ENCODE data around the gene MROH2B.

MROH2B gene

GRCh38 chr5:40985501-40985900 is 85.6 kb downstream of the MROH2B start:
- Histone ChIP-seq H3K9me3 (ENCODE audit: control insufficient read depth, low read length) (no peaks in the 10 kb centered on the region), H3K36me3 (ENCODE audit: control insufficient read depth, insufficient read depth, low read length) (no peaks in the 10 kb centered on the region), H3K4me3 (ENCODE audit: low read length) (no peak overlapping the region), H3K9ac (ENCODE audit: low read length) (no peak overlapping the region), H3K27me3 (ENCODE audit: control insufficient read depth, insufficient read depth, low read length) (no peaks in the 10 kb centered on the region), H3K4me1 (ENCODE audit: control insufficient read depth, insufficient read depth, low read length) (no peaks in the 10 kb centered on the region)

GRCh38 chr5:40984884-40985283 is 86.3 kb downstream of the MROH2B start:
- Histone ChIP-seq H3K36me3 (ENCODE audit: control insufficient read depth, insufficient read depth, low read length) (no peaks in the 10 kb centered on the region), H3K4me3 (ENCODE audit: low read length) (no peak overlapping the region), H3K27me3 (ENCODE audit: control insufficient read depth, insufficient read depth, low read length) (no peaks in the 10 kb centered on the region), H3K9ac (ENCODE audit: low read length) (no peak overlapping the region), H3K4me1 (ENCODE audit: control insufficient read depth, insufficient read depth, low read length) (no peaks in the 10 kb centered on the region), H3K9me3 (ENCODE audit: control insufficient read depth, low read length) (no peaks in the 10 kb centered on the region)

GRCh38 chr5:40983781-40984180 is 87.4 kb downstream of the MROH2B start:
- no peaks in the 10 kb centered on the region for H3K27me3 ChIP-seq (ENCODE audit: control insufficient read depth, insufficient read depth, low read length)
- no peaks in the 10 kb centered on the region for H3K4me1 ChIP-seq (ENCODE audit: control insufficient read depth, insufficient read depth, low read length)
- H3K36me3 ChIP-seq (ENCODE audit: control insufficient read depth, insufficient read depth, low read length): no peaks in the 10 kb centered on the region
- H3K9ac ChIP-seq (ENCODE audit: low read length): no peak overlapping the region
- H3K4me3 ChIP-seq (ENCODE audit: low read length): no peak overlapping the region
- no peaks in the 10 kb centered on the region for H3K9me3 ChIP-seq (ENCODE audit: control insufficient read depth, low read length)

- no peak overlapping the region for H3K9ac ChIP-seq (ENCODE audit: low read length)
- no peaks in the 10 kb centered on the region for H3K9me3 ChIP-seq (ENCODE audit: control insufficient read depth, low read length)
- H3K27me3 ChIP-seq (ENCODE audit: control insufficient read depth, insufficient read depth, low read length): no peaks in the 10 kb centered on the region
- H3K36me3 ChIP-seq (ENCODE audit: control insufficient read depth, insufficient read depth, low read length): no peaks in the 10 kb centered on the region
- H3K4me3 ChIP-seq (ENCODE audit: low read length): no peak overlapping the region
- H3K4me1 ChIP-seq (ENCODE audit: control insufficient read depth, insufficient read depth, low read length): no peaks in the 10 kb centered on the region
Measured at GRCh38 chr5:40981420-40981819, 89.7 kb downstream of the MROH2B start.

- Histone ChIP-seq H3K4me1 (ENCODE audit: control insufficient read depth, insufficient read depth, low read length) (no peaks in the 10 kb centered on the region), H3K27me3 (ENCODE audit: control insufficient read depth, insufficient read depth, low read length) (no peaks in the 10 kb centered on the region), H3K36me3 (ENCODE audit: control insufficient read depth, insufficient read depth, low read length) (no peaks in the 10 kb centered on the region)
Measured at GRCh38 chr5:40976836-40977235, 94.3 kb downstream of the MROH2B start.

GRCh38 chr5:40976041-40976440 is 95.1 kb downstream of the MROH2B start:
- no peaks in the 10 kb centered on the region for H3K27me3 ChIP-seq (ENCODE audit: control insufficient read depth, insufficient read depth, low read length)
- H3K9ac ChIP-seq (ENCODE audit: low read length): no peak overlapping the region
- no peaks in the 10 kb centered on the region for H3K4me1 ChIP-seq (ENCODE audit: control insufficient read depth, insufficient read depth, low read length)
- H3K4me3 ChIP-seq (ENCODE audit: low read length): no peak overlapping the region
- H3K36me3 ChIP-seq (ENCODE audit: control insufficient read depth, insufficient read depth, low read length): no peaks in the 10 kb centered on the region
- no peaks in the 10 kb centered on the region for H3K9me3 ChIP-seq (ENCODE audit: control insufficient read depth, low read length)

More at GRCh38 chr5:40976836-40977235, 94.3 kb downstream of the MROH2B start:
- H3K4me3 ChIP-seq (ENCODE audit: low read length): no peak overlapping the region
- H3K9ac ChIP-seq (ENCODE audit: low read length): no peak overlapping the region
- no peaks in the 10 kb centered on the region for H3K9me3 ChIP-seq (ENCODE audit: control insufficient read depth, low read length)

GRCh38 chr5:40973364-40974004 is 97.7 kb downstream of the MROH2B start:
- Histone ChIP-seq H3K4me1 (ENCODE audit: control insufficient read depth, insufficient read depth, low read length) (no peaks in the 10 kb centered on the region), H3K9ac (ENCODE audit: low read length) (no peak overlapping the region), H3K9me3 (ENCODE audit: control insufficient read depth, low read length) (no peaks in the 10 kb centered on the region), H3K4me3 (ENCODE audit: low read length) (no peak overlapping the region), H3K27me3 (ENCODE audit: control insufficient read depth, insufficient read depth, low read length) (no peaks in the 10 kb centered on the region), H3K36me3 (ENCODE audit: control insufficient read depth, insufficient read depth, low read length) (no peaks in the 10 kb centered on the region)

GRCh38 chr5:40972434-40972833 is 98.7 kb downstream of the MROH2B start:
- H3K27me3 ChIP-seq (ENCODE audit: control insufficient read depth, insufficient read depth, low read length): no peaks in the 10 kb centered on the region
- no peaks in the 10 kb centered on the region for H3K36me3 ChIP-seq (ENCODE audit: control insufficient read depth, insufficient read depth, low read length)
- H3K4me1 ChIP-seq (ENCODE audit: control insufficient read depth, insufficient read depth, low read length): no peaks in the 10 kb centered on the region
- no peaks in the 10 kb centered on the region for H3K9me3 ChIP-seq (ENCODE audit: control insufficient read depth, low read length)
- no peak overlapping the region for H3K4me3 ChIP-seq (ENCODE audit: low read length)
- H3K9ac ChIP-seq (ENCODE audit: low read length): no peak overlapping the region

GRCh38 chr5:40962207-40962955 is 108.8 kb downstream of the MROH2B start:
- H3K27me3 ChIP-seq (ENCODE audit: control insufficient read depth, insufficient read depth, low read length): no peaks in the 10 kb centered on the region
- no peaks in the 10 kb centered on the region for H3K36me3 ChIP-seq (ENCODE audit: control insufficient read depth, insufficient read depth, low read length)
- H3K9me3 ChIP-seq (ENCODE audit: control insufficient read depth, low read length): no peaks in the 10 kb centered on the region
- H3K4me3 ChIP-seq (ENCODE audit: low read length): no peak overlapping the region
- no peak overlapping the region for H3K9ac ChIP-seq (ENCODE audit: low read length)
- no peaks in the 10 kb centered on the region for H3K4me1 ChIP-seq (ENCODE audit: control insufficient read depth, insufficient read depth, low read length)

- Histone ChIP-seq H3K4me1 (ENCODE audit: control insufficient read depth, insufficient read depth, low read length) (no peaks in the 10 kb centered on the region), H3K9ac (ENCODE audit: low read length) (no peak overlapping the region), H3K36me3 (ENCODE audit: control insufficient read depth, insufficient read depth, low read length) (no peaks in the 10 kb centered on the region), H3K9me3 (ENCODE audit: control insufficient read depth, low read length) (no peaks in the 10 kb centered on the region), H3K27me3 (ENCODE audit: control insufficient read depth, insufficient read depth, low read length) (no peaks in the 10 kb centered on the region), H3K4me3 (ENCODE audit: low read length) (no peak overlapping the region)
Measured at GRCh38 chr5:40960037-40960436, 111.1 kb downstream of the MROH2B start.

GRCh38 chr5:40958811-40959210 is 112.3 kb downstream of the MROH2B start:
- Histone ChIP-seq H3K36me3 (ENCODE audit: control insufficient read depth, insufficient read depth, low read length) (no peaks in the 10 kb centered on the region), H3K9me3 (ENCODE audit: control insufficient read depth, low read length) (no peaks in the 10 kb centered on the region), H3K9ac (ENCODE audit: low read length) (no peak overlapping the region), H3K27me3 (ENCODE audit: control insufficient read depth, insufficient read depth, low read length) (no peaks in the 10 kb centered on the region), H3K4me1 (ENCODE audit: control insufficient read depth, insufficient read depth, low read length) (no peaks in the 10 kb centered on the region), H3K4me3 (ENCODE audit: low read length) (no peak overlapping the region)

GRCh38 chr5:40957048-40957447 is 114.1 kb downstream of the MROH2B start:
- Histone ChIP-seq H3K36me3 (ENCODE audit: control insufficient read depth, insufficient read depth, low read length) (no peaks in the 10 kb centered on the region), H3K4me1 (ENCODE audit: control insufficient read depth, insufficient read depth, low read length) (no peaks in the 10 kb centered on the region), H3K4me3 (ENCODE audit: low read length) (no peak overlapping the region), H3K9ac (ENCODE audit: low read length) (no peak overlapping the region), H3K27me3 (ENCODE audit: control insufficient read depth, insufficient read depth, low read length) (no peaks in the 10 kb centered on the region), H3K9me3 (ENCODE audit: control insufficient read depth, low read length) (no peaks in the 10 kb centered on the region)
